ENCODE measurements around the gene SVOP.
"Not testable (repeated sequence)": the region's sequence is repeated elsewhere in the genome, so short reads cannot be mapped to it uniquely, and the experiment has no call there.

The SVOP gene

DNA sequence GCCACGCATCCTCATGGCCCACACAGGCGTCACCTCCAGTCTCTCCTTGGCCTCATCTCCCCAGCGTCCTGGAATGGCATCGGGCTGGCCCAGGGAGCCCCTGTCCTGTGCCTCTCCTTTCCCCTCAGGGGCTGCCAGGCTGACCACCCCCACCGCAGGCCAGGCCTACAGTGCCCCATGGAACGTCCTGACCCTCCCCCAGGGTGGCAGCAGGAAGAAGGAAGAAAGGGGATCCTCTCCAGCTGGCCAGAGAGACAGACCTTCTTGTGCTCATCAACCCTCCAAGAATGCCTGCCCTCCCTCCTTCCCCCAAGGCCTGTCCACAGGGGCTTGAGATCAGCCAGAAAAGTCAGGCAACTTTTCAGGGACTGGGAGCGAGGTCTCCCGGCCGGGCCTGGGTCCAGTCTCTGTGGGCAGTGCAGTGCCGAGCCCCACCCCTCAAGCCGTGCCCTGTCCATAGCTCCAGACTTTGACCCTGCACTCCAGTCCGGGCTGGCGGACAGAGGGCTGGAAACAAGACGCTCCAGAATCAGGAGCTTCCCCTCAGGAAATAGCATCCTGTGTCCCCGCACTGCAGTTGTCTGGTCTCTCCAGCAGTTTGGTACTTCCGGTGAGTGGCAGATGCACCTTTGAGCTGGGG, 141.1 kb downstream of the SVOP start, which contains the start of gene DAO:
DAO (plus strand) TSS at position 478 of the 640 bp plus-strand sequence. CDS start 4,915 bp downstream, outside the sequence.
- no peak for DNase-seq

DNA sequence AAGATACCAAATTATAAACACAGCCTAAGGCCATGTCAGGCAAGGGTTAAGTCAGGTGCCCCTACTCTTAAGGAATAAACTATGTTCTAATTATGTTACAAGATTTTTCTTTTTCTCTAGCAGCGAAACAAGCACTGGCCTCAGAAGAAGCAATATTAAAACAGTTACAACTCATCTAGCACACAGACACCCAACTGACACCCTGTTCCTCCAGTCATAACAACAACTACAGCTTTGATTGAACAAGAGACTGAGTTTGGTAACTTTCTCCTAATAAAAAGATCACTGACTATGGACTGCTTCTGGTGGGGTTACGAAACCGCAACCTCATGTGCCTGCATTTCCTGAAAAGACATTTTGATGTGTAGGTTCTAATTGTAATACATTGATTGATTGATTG, 144.3 kb downstream of the SVOP start:
- DNase-seq, result no peak

DNA sequence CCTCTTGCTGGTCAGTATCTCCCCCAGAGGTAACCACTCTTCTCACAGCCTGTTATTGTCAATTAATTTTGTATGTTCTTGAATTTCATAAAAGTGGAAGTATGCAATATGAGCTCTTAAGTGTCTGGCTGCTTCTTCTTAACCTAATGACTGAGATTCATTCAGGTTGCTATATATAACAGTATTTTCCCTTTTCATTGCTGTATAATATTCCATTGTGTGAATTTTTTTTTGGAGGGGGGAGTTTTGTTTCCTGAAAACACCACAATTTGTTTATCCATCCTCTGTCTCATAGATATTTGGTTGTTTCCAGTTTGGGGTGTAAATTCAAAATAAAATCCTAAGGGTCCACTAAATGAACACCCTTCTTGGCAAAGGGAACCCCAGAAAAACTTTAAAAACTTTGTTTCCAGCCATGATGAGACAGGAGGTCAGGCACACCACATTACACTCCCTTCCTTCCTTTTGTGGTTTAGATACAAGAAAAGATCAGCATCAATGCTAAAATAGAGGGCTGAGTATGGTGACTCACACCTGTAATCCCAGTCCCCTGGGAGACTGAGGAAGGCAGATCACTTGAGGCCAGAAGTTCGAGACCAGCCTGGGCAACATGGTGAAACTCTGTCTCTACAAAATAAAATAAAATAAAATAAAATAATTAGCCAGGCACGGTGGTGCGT, 145.0 kb downstream of the SVOP start:
- no peak for DNase-seq

DNA sequence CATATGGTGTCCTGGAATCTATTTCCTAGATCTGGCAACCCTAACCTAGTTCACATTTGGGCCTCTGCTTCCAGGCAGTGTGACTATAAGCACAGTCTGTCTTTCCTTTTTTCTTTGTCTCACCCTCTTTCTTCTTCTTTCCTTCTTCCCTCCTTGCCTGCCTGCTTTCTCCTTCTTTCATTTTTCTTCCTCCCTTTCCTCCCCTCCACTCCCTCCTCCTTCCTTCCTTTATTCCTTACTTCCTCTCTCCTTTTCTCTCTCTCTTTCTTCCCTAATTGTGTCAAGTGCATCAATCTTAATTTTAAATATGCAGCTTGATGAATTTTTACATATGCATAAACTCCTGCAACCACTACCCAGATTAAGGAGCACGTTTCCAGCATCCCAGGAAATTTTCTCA, 145.6 kb downstream of the SVOP start:
- no peak for DNase-seq

DNA sequence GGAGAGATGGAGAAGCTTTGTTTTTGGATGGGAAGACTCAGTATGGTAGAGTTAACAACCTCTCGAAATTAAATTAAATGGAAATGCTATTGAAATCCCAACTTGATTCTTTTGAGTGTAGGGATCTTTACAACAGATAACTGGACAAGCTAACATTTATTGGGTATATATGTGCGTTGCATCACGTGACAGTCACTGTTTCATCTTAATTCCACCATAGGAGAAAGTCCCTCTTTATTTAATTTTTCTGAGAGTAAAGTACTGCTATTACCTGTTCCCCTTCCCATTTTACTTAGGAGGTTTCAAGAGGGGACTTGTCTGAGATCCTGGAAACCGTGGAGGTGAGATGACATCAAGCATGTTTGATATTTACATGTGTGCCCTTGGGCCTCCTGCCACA, 152.1 kb downstream of the SVOP start:
- no peak for DNase-seq

DNA sequence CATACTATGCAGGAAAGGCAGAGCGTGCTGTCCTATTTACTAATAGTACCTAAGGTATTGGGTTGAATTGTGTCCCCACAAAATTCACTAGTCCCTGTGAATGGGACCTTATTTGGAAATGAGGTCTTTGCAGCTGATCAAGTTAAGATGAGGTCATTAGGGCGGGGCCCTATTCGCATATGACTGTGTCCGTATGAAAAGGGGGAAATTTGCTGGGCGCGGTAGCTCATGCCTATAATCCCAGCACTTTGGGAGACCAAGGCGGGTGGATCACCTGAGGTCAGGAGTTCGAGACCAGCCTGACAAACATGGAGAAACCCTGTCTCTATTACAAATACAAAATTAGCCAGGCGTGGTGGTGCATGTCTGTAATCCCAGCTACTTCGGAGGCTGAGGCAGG, 154.8 kb downstream of the SVOP start:
- DNase-seq, result not testable (repeated sequence)

DNA sequence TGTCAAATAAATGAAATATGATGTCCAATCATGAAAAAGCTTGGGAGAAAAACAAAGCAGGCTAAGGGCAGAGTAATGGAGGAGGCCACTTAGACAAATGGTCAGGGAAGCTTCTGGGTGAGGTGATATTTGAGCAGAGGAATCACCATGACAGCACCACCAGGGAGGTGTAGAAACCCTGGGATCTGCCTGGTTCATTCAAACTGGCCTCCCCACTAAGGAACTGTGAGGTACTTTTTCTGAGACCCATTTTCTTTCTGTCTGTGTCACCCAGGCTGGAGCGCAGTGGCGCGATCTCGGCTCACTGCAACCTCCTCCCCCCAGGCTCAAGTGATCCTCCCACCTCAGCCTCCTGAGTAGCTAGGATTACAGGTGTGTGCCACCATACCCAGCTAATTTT, 155.7 kb downstream of the SVOP start:
- DNase-seq, result no peak

DNA sequence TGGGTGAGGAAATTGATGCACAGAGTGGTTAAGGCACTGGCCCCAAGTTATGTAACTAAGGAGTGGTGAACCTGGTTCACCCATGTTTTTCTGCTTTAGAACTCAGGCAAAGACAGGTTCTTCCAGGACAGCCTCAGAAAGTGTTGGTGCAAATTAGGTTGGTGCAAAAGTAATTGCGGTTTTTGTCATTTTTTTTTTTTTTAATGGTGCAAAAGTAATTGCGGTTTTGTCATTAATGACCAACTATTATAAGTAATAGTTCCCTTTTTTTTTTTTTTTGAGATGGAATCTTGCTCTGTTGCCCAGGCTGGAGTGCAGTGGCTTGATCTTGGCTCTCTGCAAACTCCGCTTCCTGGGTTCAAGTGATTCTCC, 158.3 kb downstream of the SVOP start:
- no peak for DNase-seq

DNA sequence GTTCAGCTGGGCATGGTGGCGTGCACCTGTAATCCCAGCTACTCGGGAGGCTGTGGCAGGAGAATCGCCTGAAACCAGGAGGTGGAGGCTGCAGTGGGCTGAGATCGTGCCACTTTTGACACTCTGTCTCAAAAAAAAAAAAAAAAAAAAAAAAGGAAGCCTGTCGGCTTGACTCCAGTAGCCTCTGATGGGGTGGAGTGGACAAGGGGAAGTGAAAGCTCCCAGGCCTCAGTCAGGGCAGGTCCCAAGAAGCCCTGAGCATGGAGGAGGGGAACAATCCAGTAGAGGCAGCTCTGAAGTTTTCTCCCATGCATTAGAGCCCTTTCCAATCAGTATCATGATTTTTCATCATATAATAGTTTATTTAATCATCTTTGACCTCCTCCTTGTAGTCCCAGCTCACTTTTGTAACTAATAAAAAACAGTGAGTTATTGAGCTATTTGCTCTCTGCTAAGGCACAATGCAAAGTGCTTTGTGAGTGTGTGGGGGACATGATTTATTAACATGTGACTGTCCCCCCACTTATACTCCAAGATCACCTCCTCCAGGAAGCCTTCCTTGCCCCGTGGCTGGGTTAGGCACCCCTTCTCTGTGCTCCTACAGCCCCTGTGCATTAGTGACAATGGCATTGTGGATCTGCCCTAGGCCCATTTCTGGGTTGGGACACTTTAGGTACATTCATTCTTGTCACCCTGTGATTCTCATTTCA, 158.8 kb downstream of the SVOP start:
- DNase-seq, result no peak

DNA sequence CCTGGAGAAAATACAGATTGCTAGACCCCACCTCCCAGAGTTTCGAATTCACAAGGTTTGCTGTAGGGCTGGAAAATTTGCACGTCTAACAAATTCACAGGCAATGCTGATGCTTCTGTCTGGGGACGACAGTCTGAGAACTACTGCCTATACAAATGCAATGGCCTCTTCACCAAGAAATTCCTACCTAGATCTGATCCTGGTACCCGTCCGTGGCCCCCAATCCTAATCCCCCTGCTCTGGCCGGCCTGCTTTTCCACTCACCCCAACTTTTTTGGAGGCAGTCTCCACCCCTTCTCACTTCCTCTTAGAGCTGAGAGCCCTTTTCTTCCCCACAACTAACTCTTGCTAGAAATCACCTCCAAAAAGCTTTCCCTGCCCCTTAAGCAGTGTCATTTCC, 160.4 kb downstream of the SVOP start:
- no peak for DNase-seq

DNA sequence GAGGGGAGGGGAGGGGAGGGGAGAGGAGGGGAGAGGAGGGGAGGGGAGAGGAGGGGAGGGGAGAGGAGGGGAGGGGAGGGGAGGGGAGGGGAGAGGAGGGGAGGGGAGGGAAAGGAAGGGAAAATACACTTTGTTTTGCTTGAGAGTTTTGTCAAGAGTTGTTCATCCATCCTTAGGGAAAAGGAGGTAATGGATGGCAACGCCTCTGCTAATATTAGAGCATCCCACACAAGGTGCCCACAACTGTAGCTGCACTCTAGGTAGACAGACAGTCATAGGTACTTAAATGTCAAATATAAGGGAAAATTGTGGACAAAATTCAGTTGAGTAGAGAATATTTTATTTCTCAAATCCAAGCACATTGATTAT, 161.0 kb downstream of the SVOP start:
- no peak for DNase-seq

DNA sequence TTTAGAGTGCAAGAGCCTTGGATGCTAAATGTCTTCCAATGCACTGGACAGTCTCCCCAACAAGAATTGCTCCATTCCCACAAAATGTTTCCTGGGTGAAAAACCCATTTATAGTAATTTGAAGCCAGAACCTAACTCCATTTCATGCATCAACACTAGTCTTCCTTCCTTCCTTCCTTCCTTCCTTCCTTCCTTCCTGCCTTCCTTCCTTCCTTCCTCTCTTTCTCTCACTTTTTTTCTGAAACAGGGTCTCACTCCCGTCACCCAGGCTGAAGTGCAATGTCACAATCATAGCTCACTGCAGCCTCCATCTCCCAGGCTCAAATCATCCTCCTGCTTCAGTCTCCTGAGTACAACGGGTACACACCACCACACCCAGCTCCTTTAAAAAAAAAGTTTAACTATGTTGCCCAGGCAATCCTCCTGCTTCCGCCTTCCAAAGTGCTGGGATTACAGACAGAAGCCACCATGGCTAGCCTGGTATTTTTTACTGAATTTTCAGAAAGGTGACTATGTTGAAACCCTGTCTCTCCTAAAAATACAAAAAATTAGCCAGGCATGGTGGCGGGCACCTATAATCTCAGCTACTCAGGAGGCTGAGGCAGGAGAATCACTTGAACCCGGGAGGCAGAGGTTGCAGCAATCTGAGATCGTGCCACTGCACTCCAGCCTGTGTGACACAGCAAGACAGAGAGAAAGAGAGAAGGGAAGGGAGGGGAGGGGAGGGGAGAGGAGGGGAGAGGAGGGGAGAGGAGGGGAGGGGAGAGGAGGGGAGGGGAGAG, 161.5 kb downstream of the SVOP start:
- not testable (repeated sequence) for DNase-seq

DNA sequence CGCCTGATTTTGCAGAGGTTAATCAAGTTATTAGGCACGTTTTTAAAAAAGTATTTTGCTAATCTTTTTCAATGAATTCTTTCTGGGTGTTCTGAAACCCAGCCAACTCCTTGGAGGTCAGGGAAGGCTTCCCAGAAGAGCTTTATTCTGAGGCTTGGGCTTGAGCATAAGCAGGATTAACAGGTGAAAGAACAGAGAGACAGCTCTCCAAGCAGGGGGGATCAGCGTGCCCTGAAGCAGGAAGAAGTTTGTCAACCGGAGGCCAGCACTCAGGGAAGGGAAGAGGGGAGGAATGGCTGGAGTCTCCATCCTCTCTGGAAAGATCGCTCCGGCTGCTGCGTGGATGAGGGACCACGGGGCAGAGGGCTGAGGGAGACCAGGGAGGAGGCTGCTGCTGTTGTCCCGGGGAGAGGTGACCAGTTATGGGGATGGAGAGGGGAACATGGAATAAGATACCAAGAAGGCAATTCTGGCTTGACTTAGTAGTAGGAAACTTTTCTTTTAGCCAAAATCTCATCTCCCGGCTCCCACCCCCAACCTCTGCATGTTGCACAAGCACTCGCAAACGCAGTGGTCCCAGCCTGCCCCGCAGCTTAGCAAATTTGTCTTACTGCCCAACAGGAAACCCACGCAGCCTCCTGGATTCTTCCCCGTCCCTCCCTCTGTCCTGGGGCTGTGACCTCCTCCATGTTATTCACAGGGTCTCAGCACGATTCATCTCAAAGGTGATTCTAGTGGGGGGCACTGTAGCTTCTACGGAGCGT, 162.4 kb downstream of the SVOP start:
- no peak for DNase-seq

Data from NCI-H226 (cell line).